HT1080 (cell line): ENCODE measurements around the gene ATPAF2. TPM values are rescaled to one million over a fixed set of nuclear protein-coding genes. Genes with fewer than 3 reads are reported as not detected.
A peak's percentile ranks its signal among the peaks of the same experiment; 100 is the strongest.

ENCODE experiments used
- DNase-seq: peaks from one replicate; pipeline ENCODE4 v3.0.0-alpha.2; 2015; ENCODE audit warnings: low read depth
- total RNA-seq: library from RNA; depleted of rRNA; stranded (reverse); fragments of >200 nt; shearing (Covaris generic); gene quantifications from 2 replicates; pipeline ENCODE4 v1.2.3, GENCODE V29; 2014

The ATPAF2 gene
- total RNA-seq, 1 experiment from 2014 or later: 16.6 TPM

DNA sequence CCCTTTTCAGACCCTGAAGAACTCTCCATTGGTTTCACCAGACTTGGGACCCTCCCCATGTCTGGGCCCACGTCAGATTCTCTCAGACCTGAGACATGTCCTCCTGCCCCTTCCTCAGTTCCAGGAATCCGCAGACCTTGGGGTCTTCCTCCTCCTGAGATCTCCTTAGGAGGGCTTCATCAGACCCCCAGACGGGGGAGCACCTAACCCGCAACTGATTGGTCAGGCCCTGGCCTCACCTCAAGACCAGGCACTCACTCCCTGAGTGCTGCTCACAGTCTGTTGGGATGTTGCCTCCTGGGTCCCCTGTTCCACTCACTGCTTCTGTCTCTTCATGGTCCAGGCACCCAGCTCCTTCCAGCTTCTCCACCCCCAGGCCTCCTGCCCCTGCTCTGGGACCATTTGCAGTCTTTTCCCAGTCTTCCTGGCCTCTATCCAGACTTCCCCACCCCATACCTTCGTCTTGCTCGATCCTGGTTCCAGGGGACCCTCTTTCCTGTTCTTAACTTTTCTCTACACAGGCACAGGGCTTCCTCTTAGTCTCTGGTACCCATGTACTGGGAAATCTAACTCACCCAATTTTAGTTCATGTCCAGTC lies 1.4 kb upstream of the ATPAF2 start:
- no peak for DNase-seq

DNA sequence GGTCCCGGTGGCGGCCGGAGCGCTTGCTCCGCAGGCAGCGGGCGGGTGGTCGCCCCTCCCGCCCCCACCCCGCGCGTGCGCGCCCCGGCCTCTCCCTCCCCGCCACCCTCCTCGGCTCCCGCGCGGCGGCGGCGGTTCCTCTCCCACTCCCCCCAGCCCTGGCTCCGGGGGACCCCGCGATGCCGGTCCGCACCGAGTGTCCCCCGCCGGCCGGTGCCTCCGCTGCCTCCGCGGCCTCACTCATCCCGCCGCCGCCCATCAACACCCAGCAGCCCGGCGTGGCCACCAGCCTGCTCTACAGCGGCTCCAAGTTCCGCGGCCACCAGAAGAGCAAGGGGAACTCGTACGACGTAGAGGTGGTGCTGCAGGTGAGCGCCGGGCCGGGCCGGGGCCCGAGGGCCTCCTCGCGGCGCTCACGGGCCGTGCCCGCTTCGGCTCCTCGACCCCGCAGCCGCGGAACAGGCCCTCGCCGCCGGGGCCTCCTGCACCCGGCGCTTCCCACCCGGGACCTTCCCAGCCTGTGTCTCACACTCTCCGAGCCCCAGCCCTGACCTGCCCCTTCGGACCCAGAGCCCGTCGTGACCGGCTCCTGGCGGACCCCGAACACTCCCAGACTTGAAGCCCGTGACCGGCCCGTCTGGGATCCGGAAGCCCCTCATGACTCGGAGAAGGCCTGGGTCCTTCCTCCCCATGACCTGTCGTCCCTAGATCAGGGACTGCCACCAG lies 730 bp upstream of the ATPAF2 start:
- peak; percentile 24 for DNase-seq

DNA sequence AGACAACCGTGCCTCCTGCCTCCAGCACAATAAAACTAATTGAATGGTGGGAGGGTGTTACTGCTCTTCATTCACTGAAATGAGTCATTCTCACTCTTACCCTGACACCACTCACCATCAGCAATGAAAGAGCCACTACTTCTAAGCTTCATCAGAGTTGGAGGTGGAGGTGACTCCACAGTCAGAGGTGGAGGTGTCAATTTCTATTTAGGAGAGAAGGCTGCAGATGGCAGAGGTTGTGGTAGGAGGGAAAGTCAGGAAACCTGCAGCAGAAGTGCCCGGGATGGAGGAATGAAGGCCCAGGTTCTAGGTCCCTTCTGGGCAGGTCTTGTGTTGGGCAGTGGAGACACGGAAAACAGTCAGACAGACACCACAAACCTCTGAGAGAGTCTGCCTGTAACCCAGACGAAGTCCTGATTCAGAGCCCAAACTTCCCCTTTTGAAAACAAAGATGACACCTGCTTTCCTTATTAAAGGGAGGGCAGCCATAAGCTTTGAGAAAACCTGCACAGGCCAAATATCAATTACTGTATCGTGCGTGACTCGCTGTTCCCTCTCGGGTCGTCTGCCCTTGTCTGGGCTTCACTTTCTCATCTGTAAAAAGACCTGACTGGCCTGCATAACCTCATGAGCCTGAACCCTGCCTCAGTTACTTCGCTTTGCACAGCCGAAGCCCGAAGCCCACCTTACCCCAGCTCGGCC lies 668 bp downstream of the ATPAF2 start:
- DNase-seq: peak; percentile 21

DNA sequence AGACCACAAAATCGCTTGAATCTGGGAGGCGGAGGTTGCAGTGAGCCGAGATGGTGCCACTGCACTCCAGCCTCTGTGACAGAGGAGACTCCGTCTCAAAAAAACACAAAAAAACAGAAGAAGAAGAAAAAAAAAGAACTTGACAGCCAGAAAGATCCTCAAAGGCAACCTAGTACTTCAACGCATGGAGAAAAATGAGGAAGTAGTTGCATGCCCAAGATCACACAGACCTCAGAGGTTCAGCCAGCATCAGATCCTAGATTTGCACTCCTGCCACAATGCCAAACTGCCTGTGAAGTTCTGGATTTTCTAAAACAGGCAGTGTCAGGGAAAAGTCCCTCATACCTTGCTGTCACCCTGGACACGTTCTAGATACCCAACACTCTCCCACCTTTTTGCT lies 1.5 kb downstream of the ATPAF2 start:
- DNase-seq: no peak

DNA sequence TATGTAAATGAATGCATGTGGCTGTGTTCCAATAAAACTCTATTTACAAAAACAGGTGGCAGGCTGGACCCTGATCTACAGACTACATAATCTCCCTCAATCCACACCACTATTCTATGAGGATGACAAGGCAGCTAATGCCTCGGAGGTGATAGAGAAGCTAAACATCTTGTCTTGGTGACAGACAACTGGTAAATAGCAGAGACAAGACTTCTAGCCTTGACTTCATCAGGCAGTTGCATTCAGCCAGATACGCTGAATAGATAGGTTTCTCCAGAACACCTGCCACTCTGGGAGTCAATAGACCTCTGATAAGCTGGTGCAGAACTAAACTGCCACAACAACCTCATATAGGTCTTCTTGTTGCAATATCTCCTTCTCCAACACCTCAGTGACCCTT lies 3.3 kb downstream of the ATPAF2 start:
- no peak for DNase-seq

DNA sequence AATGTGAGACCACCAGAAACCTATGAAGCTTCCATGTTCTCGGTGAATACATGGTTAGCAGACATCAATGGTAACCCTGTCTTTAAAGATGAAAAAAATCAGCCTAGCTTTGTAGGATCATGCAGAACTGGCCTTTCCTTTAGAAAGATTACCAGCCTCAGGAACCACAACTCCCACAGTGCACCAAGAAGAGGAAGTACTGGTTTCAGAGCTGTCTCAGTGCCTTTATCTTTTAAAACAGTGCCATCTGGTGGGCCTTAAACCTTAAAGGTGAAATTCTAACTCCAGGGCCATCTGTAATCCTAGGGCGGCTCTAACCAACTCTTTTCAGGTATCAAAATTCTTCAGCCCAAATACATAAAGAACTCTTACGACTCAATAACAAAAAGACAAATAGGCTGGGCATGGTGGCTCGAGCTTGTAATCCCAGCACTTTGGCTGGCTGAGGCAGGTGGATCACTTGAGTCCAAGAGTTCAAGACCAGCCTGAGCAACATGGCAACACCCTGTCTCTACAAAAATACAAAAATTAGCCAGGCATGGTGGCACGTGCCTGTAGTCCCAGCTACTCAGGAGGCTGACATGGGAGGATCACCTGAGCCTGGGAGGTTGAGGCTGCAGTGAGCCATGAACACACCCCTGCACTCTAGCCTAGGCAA lies 5.4 kb downstream of the ATPAF2 start:
- DNase-seq: peak; percentile 78

DNA sequence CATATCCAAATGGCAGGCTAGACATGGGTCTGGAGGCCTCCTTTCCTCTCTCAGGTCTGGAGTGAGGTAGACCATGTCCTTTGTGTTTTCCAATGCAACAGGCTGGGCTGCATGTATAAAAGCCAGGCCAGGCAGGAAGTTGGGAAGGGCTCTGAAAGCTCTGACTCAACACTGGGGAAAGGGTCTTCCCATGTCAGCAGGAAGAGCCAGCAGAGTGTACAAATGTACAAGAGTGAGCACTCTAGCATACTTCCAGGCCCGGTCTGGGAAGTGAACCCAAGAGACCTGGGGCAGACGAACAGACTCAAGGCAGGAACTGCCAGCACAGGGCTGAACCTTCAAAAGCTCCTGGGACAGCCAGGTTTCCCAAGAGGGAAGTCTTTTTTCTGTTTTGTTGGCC lies 7.0 kb downstream of the ATPAF2 start:
- peak; percentile 78 for DNase-seq

DNA sequence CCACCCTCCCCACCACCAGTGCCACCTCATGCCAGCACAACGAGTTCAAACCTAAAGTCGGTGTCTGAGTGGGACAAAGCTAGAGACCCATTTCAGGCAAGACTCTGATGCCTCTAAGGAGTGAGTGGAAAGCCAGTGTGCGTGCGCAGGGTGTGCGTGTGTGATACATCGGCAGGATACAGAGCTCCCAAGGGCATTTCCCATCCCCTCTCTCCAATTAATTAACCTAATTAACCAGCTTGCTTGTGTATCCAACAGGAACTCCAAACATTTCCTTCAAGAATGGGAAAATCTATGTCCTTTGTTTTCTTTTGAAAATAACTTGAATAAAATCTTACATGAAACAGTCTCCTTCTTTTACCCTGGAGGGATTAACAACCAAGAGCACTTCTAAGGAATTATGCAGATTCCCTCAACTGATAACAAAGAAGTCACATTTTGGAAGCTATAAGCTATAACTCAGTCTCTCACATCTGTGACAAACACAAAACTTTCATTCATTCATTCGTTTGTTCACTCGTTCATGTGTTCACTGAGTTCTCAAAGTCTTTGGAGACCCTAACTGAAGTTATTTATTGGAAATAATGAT lies 9.9 kb downstream of the ATPAF2 start:
- DNase-seq: no peak

DNA sequence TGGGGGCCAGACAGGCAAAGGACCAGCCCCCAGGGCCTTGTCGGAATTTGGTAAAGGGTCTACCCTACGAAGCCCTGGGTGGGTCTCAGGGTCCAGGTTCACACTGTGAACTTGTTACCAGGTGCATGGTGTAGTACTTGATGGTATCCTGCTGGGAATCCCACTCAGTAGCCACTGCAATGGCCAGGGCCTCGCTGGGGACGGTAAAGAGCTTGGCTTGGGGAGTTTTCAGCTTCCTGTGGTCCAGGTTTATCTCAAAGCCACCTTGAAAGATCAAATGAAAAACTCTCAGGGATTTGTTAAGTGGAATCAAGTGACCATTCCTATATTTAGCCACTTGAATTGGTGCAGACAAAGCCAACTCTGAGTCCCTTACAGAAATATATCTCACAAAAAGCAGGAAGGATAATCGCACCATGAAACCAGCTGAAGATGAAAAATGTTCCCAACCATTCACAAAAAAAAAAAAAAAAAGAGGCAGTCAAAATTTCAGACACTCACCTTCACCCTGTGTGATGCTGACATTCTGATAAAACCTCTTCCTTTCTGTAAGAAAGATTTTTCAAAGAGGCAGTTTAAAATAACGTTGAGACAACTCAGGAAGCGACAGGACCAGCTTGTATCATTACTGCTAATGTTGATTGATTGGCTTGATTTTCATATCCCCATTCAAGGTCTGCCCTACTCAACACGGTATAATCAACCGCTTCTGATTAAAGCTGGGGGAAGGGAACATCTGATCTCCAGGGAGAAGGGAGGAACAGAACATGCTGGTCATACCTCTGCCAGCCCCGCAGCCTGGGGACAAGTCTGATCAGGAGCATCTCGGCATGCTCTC lies 10.6 kb downstream of the ATPAF2 start:
- DNase-seq: no peak

DNA sequence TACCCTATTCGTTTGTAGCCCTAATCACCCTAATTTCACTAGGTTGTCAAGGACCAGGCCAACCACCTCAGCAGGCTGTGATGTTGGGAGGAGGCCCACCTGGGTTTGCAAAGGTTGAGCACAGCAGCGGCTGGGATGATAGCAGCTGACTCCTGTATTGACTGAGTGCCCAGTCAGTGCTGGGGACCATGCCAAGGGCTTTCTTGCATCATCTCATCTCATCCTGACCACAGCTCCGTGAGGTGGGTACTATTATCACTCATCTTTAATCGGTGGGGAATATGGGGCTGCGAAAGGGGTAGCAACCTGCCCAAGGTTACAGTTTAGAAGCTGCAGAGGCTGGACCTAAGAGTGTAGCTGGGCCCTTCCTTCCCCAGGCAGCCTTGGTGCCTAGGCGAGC lies 11.7 kb downstream of the ATPAF2 start:
- DNase-seq: no peak

DNA sequence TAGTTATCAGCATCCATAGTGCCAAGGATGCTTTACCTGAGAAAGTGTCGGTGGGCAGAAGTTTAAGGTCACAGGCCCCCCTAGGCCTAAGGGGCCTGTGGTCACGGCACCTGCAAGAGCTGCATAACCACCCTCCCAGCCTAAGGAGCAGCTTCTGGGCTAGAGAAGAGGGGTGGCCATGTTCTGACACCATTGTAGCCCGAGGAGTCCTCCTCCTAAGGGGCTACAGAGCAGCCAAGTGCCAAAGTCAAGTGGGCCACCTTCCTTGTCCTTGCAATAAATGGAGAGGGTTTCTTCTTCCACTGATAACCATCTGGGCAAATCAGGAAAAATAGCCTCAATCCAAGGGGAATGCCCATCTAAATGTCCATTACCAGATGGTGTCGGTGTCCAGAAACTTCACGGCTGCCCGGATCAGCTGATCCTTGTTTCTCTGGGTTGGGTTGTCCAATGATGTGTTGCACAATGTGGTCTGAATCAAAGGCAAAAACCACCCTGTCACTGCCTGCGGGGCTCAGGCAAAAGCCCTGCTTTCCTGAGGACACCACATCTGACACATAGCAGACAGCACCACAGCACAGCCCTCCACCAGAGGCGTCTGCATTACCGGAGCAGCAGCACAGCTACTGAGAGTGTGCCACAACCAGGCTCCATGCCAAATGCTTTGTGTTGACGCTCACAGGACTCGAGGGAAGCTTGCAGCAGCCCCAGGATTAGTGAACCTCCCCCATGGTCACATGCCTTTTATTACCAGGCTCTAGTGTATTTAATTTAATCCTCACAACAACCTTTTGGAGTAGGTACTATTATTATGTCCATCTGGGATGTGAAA lies 12.8 kb downstream of the ATPAF2 start:
- peak; percentile 67 for DNase-seq

DNA sequence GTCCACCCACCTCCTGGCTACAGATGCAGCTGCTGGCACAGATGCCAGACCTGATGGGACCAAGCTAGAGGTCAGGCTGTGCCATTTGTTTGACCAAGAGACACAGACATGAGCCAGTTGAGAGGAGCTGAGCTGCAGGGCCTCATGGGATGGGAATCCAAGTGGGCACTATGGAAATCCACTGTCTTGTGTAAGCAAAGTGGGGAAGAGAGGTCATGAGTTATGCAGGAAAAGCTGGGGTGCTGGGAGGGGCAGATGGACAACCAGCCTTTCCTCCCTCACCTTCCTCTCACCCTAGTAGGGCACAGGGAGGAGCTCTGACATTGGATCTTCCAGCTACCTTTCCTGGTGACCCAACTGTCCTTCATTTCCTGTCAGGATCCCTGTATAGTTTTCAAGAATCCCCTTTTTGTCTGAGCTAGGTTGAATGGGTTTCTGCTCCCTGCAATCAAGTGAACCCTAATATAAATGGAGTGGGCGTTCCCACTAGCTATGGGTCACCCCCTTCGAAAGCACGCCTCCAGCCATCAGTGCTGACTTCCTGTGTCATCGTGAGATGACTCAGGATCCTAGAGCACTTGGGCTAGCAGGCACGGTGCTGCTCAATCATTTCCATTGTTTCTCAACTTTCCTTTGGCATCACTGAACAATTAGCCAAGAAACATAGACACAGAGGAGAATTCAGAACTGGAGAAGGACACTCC lies 13.6 kb downstream of the ATPAF2 start:
- peak; percentile 85 for DNase-seq

DNA sequence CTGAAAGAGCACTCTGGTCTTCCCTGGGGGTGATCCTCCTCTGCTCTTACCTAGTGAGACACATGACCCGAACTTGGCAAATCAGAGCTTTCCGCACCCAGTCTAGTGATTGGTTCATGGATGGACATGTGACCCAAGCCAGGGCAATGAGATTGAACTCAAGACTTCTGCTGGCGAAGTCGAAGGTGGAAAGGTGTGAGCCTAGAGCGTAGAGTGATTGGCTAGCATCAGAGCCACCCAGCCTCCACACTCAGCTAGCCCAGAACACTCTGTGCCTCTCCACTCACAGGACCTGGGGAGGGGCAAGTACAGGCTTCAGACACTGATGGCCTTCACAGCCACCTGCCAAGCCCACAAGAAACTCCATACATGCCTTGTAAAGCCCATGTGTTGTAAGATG lies 17.6 kb downstream of the ATPAF2 start:
- DNase-seq: no peak

DNA sequence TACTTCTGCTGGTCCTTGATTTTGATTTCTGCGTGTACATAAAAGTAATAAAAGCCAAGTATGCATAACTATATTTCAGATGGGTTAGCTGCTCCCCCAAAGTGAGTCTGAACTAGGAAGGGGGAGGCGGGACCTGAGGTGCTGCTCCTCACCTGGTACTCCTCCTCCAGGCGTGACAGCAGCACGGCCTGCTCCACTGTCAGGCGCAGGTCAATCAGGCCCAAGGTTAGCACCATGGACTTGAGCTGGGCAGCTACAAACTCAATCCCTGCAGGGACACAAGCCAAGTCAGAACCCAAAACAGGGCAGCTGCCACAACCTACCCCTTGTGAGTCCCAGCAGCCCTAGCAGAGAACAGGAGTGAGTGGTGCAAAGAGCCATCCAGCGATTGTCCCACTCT lies 18.0 kb downstream of the ATPAF2 start:
- DNase-seq: no peak

DNA sequence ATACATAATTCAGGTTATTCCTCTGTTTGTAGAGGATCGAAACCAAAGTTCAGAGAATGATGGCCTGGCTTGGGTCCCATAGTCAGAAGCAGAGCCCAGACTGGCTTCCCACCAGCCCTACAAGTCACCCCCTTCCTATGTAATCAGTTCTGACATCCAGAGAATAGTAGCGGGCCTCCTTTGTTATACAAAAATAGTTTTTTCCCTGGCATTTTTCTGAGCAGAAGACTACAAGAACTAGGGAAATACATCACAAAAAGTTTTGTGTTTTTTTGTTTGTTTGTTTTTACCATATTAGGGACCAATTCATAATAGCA lies 19.2 kb downstream of the ATPAF2 start:
- DNase-seq: no peak

DNA sequence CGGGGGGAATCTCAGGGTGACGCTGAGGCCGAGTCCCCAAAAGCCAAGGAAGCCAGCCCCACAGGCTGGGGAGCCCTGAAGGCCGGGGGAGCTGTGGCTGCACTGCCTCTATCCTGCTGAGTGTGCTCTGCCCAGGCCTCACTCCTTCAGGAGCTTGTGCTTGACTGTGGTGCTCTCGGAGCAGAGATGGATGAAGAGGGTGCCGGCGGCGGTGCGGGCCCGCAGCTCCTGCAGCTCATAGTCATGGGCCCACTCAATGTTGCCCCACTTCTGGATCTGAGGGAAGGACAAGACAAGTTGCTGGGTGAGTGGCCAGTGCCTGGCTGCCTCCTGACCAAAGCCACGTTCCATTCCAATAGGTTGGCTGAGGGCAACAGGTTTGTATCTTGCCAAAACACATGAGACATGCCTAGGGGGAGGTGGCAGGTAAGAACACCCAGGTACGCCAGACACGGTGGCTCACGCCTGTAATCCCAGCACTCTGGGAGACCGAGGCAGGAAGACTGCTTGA lies 20.5 kb downstream of the ATPAF2 start:
- DNase-seq: no peak

DNA sequence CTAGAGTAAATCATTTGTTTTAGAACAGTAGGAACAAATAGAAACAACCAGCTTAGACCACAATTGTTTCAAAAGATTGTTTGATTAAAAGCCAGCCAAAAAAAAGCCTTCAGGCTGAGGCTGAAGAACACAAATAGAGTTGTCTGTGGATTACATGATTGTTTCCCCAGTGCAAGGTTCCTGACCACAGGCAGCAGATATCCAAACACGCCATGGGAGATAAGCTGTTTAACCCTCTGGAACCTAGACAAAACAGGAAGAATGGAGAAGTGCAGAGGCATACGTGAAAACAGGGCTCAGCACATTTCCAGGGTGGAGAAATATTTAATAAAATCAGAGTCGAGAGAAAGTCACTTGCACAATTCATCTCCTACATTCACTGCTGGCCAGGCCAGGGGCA lies 21.0 kb downstream of the ATPAF2 start:
- no peak for DNase-seq

DNA sequence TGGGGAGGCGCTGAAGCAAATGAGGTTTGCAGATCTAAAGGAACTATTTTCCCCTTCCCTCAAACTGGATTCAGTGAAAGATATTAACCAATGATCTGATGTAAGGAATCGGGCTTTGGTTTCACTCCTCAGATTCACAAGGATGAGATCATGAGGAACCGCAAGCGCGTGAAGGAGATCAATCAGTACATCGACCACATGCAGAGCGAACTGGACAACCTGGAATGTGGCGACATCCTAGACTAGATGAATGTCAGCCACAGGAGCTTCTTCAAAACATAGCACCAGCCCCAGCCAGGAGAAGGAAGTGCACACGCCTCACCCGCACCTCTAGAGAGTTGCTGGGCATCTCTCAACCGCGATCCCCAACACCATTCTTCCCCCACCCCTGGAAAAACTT lies 22.5 kb downstream of the ATPAF2 start:
- DNase-seq: no peak

DNA sequence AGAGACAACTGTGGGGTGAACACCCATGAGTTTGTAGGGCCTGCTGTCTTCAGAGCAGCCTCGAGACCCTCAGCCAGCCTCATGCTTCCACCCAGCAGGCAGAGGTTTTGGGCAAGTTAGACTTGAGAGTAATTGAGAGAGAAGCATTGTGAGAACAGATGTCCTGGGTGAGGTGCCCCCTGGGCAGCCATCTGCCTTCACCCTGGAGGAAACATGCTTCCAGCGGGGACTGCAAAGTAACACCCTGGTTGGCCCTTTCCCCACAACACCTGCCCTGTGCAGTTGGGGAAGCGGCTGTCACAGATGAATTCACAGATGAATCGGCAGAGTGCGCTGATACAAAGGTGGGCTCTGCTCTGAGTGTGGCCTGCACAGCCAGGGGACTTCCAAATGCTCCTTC lies 23.4 kb downstream of the ATPAF2 start:
- DNase-seq: no peak
